HCT116 (cell line): ENCODE measurements around the gene CAPG. TPM values are rescaled to one million over a fixed set of nuclear protein-coding genes. Genes with fewer than 3 reads are reported as not detected.

Experiments used
- ATAC-seq: fragments of 200-7000 bp; cut with Tn5 transposase; 2 replicates; pipeline ENCODE4 v1.9.1; 2020; ENCODE audit warnings: mild to moderate bottlenecking, moderate library complexity
- BruUV-seq: library from RNA; stranded (reverse); fragments of 400-500 nt; replicated peaks from 2 replicates; lab custom pipeline; 2021; lab: Mats Ljungman, UMichigan
- CTCF ChIA-PET: fragments of 300-600 bp; sonication (Branson Sonifier 250); formaldehyde crosslinking; loops from one replicate; lab custom pipeline; 2021; ENCODE audit warnings: antibody characterized with exemption; lab: Charles Lee
- POLR2A ChIA-PET: fragments of 300-600, 350-600 bp; sonication (Branson Sonifier 250); formaldehyde crosslinking; loops from one replicate; lab custom pipeline; 2021; ENCODE audit warnings: antibody characterized with exemption; lab: Charles Lee
- RAD21 ChIA-PET, 2 experiments: fragments of 300-600 bp; sonication (Branson Sonifier 250); formaldehyde crosslinking; loops; one replicate each; lab custom pipeline; 2023; ENCODE audit warnings: low total read pairs in 2 of 2; ENCODE audit not compliant: uncharacterized antibody in 2 of 2, unreplicated experiment in 2 of 2, low non-redundant PET in 1 of 2; lab: Charles Lee
- DNase-seq: peaks from one replicate; pipeline ENCODE4 v3.0.0-alpha.2; 2010; ENCODE audit warnings: low read depth, low spot score
- H2AFZ ChIP-seq: fragments of 200-600 bp; shearing (Covaris generic), sonication (generic); 2 replicates; pipeline ENCODE4 v1.6.1; 2017; ENCODE audit warnings: low read depth, mixed run types, mixed read lengths, antibody characterized with exemption, low read length; ENCODE audit not compliant: poor library complexity, severe bottlenecking
- H3K27ac ChIP-seq: 2 replicates; pipeline ENCODE4 v1.5.1; 2012; ENCODE audit warnings: low read depth, low read length
- H3K27me3 ChIP-seq: fragments of 200-600 bp; sonication (generic); 2 replicates; pipeline ENCODE4 v1.6.1; 2016; ENCODE audit warnings: mixed run types, low read length, mixed read lengths; ENCODE audit not compliant: insufficient read depth
- H3K36me3 ChIP-seq, 2 experiments: fragments of 200-500 bp in 1 of 2; fragments of 200-600 bp in 1 of 2; sonication (Bioruptor generic) in 1 of 2; sonication (generic) in 1 of 2; 2 replicates each; pipeline versions ENCODE4 v1.5.1 to v1.6.1; 2014 to 2016; ENCODE audit warnings: low read length in 2 of 2, inconsistent platforms in 1 of 2, mixed read lengths in 1 of 2, mixed run types in 1 of 2; ENCODE audit not compliant: insufficient read depth in 2 of 2, control insufficient read depth in 1 of 2
- H3K4me1 ChIP-seq, 2 experiments: fragments of 200-600 bp in 1 of 2; sonication (generic) in 1 of 2; 2 replicates each; pipeline versions ENCODE4 v1.5.1 to v1.6.1; 2012 to 2017; ENCODE audit warnings: low read length in 2 of 2, inconsistent platforms in 1 of 2, mild to moderate bottlenecking in 1 of 2, mixed read lengths in 1 of 2, mixed run types in 1 of 2, moderate library complexity in 1 of 2; ENCODE audit not compliant: insufficient read depth in 2 of 2, control insufficient read depth in 1 of 2
- H3K4me2 ChIP-seq: fragments of 200-600 bp; sonication (generic); 2 replicates; pipeline ENCODE4 v1.6.1; 2017; ENCODE audit warnings: mixed run types, low read length, mixed read lengths
- H3K4me3 ChIP-seq, 2 experiments: fragments of 200-600 bp in 1 of 2; sonication (generic) in 1 of 2; replicated peaks in 1 of 2; 2 replicates each; pipeline ENCODE4 v1.5.1; 2011 to 2016; ENCODE audit warnings: low read length in 2 of 2, control low read depth in 1 of 2, low read depth in 1 of 2, mild to moderate bottlenecking in 1 of 2, mixed read lengths in 1 of 2, mixed run types in 1 of 2
- H3K79me2 ChIP-seq: fragments of 200-600 bp; sonication (generic); 2 replicates; pipeline ENCODE4 v1.6.1; 2017; ENCODE audit warnings: mild to moderate bottlenecking, mixed run types, low read length, moderate library complexity, mixed read lengths; ENCODE audit not compliant: insufficient read depth
- H3K9ac ChIP-seq: fragments of 200-600 bp; sonication (generic); 2 replicates; pipeline ENCODE4 v1.6.1; 2016; ENCODE audit warnings: low read length, mixed read lengths
- H3K9me2 ChIP-seq: fragments of 200-600 bp; sonication (generic), shearing (Covaris generic); 2 replicates; pipeline ENCODE4 v1.6.1; 2017; ENCODE audit warnings: mixed run types, mild to moderate bottlenecking, moderate library complexity; ENCODE audit not compliant: insufficient read depth
- H3K9me3 ChIP-seq, 2 experiments: fragments of 200-500 bp in 1 of 2; fragments of 200-600 bp in 1 of 2; sonication (Bioruptor generic) in 1 of 2; sonication (generic) in 1 of 2; 2 replicates each; pipeline ENCODE4 v1.6.1; 2014 to 2017; ENCODE audit warnings: low read length in 2 of 2, mixed read lengths in 2 of 2, inconsistent platforms in 1 of 2, low read depth in 1 of 2, mild to moderate bottlenecking in 1 of 2, mixed run types in 1 of 2, moderate library complexity in 1 of 2; ENCODE audit not compliant: control insufficient read depth in 1 of 2, insufficient read depth in 1 of 2
- H4K20me1 ChIP-seq: fragments of 200-600 bp; sonication (generic), shearing (Covaris generic); 2 replicates; pipeline ENCODE4 v1.6.1; 2017; ENCODE audit warnings: mixed run types, mild to moderate bottlenecking, moderate library complexity; ENCODE audit not compliant: insufficient read depth
- CBX3 ChIP-seq: IDR thresholded peaks from 2 replicates; pipeline ENCODE4 v1.6.1; 2012; ENCODE audit warnings: low read depth
- CEBPB ChIP-seq: IDR thresholded peaks from 2 replicates; pipeline ENCODE4 v1.6.1; 2012; ENCODE audit warnings: low read depth
- EGR1 ChIP-seq: IDR thresholded peaks from 2 replicates; pipeline ENCODE4 v1.6.1; 2012; ENCODE audit warnings: low read depth
- EZH2 ChIP-seq: fragments of 200-600 bp; sonication (generic); IDR thresholded peaks from 2 replicates; pipeline ENCODE4 v1.6.1; 2017; ENCODE audit warnings: antibody characterized with exemption, mixed run types
- EZH2phosphoT487 ChIP-seq: fragments of 200-600 bp; IDR thresholded peaks from 2 replicates; pipeline ENCODE4 v1.6.1; 2018; ENCODE audit warnings: antibody characterized with exemption, borderline replicate concordance
- JUND ChIP-seq: IDR thresholded peaks from 2 replicates; pipeline ENCODE4 v1.6.1; 2012
- POLR2A ChIP-seq: IDR thresholded peaks from 2 replicates; pipeline ENCODE4 v1.7.0; 2011; ENCODE audit warnings: borderline replicate concordance; ENCODE audit not compliant: insufficient read depth, insufficient read length; ENCODE audit errors: extremely low read depth
- POLR2AphosphoS5 ChIP-seq: IDR thresholded peaks from 2 replicates; pipeline ENCODE4 v1.6.1; 2011; ENCODE audit warnings: mild to moderate bottlenecking, low read depth, low read length, moderate library complexity
- RAD21 ChIP-seq: IDR thresholded peaks from 2 replicates; pipeline ENCODE4 v1.6.1; 2012; ENCODE audit warnings: low read depth, mild to moderate bottlenecking
- SP1 ChIP-seq: IDR thresholded peaks from 2 replicates; pipeline ENCODE4 v1.6.1; 2012; ENCODE audit warnings: low read depth
- SRF ChIP-seq: IDR thresholded peaks from 2 replicates; pipeline ENCODE4 v1.6.1; 2012; ENCODE audit warnings: low read depth
- TCF7L2 ChIP-seq: IDR thresholded peaks from 2 replicates; pipeline ENCODE4 v1.7.0; 2011; ENCODE audit warnings: borderline replicate concordance, inconsistent platforms; ENCODE audit not compliant: insufficient read depth, insufficient read length; ENCODE audit errors: extremely low read depth
- YY1 ChIP-seq: IDR thresholded peaks from 2 replicates; pipeline ENCODE4 v1.6.1; 2011; ENCODE audit warnings: low read length, low read depth, moderate library complexity, mild to moderate bottlenecking; ENCODE audit not compliant: insufficient replicate concordance; ENCODE audit errors: extremely low read depth
- ZNF274 ChIP-seq: fragments of 200-500 bp; sonication (Bioruptor generic); IDR thresholded peaks from 2 replicates; pipeline ENCODE4 v1.6.1; 2014; ENCODE audit warnings: mild to moderate bottlenecking, low read depth, low read length, inconsistent platforms
- intact Hi-C: fragments of 100-400 bp; cut with micrococcal nuclease; formaldehyde crosslinking; loops from 2 replicates; pipeline ENCODE4 v1.10.0; 2022
- total RNA-seq: library from RNA; stranded (reverse); gene quantifications from one replicate; pipeline ENCODE4 v1.2.1, GENCODE V29; 2021; ENCODE audit not compliant: unreplicated experiment
- TF ChIP-seq, protein P1 (sequence below): IDR thresholded peaks from 2 replicates; pipeline ENCODE4 v1.6.1; 2012
- TF ChIP-seq, protein P2 (sequence below), 3 experiments: fragments of 200-600 bp in 1 of 3; sonication (generic) in 1 of 3; IDR thresholded peaks in 2 of 3; conservative IDR thresholded peaks in 1 of 3; 2 replicates each; pipeline ENCODE4 v1.5.1; 2012 to 2017; ENCODE audit warnings: low read depth in 2 of 3, low read length in 2 of 3, antibody characterized with exemption in 1 of 3, borderline replicate concordance in 1 of 3, control low read depth in 1 of 3, mild to moderate bottlenecking in 1 of 3, mixed read lengths in 1 of 3, mixed run types in 1 of 3, moderate library complexity in 1 of 3; ENCODE audit not compliant: insufficient read depth in 1 of 3
- TF ChIP-seq, protein P3 (sequence below): IDR thresholded peaks from 2 replicates; pipeline ENCODE4 v1.6.1; 2012

CAPG gene
- total RNA-seq, 1 experiment from 2014 or later, result 223 TPM

DNA sequence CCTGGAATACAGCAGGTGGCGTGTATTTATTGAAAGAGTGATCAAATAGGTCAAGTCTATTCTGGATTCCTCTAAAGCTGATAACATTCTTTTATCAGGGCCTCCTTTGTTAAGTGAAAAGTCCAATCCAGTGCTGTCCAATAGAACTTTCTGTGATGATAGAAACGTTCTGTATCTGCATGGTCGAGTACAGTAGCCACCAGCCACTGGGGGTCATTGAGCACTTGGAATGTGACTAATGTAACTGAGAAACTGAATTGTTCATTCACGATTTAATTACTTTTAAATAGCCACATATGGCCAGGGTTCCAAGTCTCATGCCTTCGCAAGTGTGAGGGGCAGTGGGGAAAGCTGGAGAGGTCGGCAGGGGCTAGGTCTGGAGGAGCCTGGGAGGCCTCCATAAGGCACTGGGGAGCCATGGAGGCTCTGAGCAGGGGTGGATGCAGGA lies 28.9 kb upstream of the CAPG start:
- BruUV-seq, result no TSS peak
- Histone ChIP-seq H3K4me1 (peaks cover 8 to 16% of the 10 kb centered on the region in 2 experiments; a peak in 3 of 4 replicates), H3K4me2 (no peak overlapping the region), H3K36me3 (no peaks in the 10 kb centered on the region), H3K9me3 (no peaks in the 10 kb centered on the region), H3K9me2 (no peaks in the 10 kb centered on the region), H3K79me2 (no peaks in the 10 kb centered on the region), H3K9ac (no peak overlapping the region), H4K20me1 (no peaks in the 10 kb centered on the region), H2AFZ (no peak overlapping the region), H3K4me3 (no peak overlapping the region), H3K27ac (no peak overlapping the region), H3K27me3 (no peaks in the 10 kb centered on the region)
- ChIA-PET CTCF (interaction anchor here (1.4 kb wide), 1 partner anchor 19 kb away, joined by 3 read pairs; no protein-coding TSS in a partner anchor), POLR2A (interaction anchor here (4.1 kb wide), 1 partner anchor 100 kb away, joined by 11 read pairs; the partner anchor contains the start of gene MAT2A), RAD21 (no interaction called here)
- TF ChIP-seq EGR1 (no peak), ZNF274 (no peak), TCF7L2 (no peak), CEBPB (no peak), POLR2A (no peak), POLR2AphosphoS5 (no peak), CBX3 (no peak), RAD21 (no peak), JUND (no peak), EZH2 (no peak), YY1 (no peak), SP1 (no peak), SRF (no peak), EZH2phosphoT487 (no peak)
- TF ChIP-seq, protein P1, sequence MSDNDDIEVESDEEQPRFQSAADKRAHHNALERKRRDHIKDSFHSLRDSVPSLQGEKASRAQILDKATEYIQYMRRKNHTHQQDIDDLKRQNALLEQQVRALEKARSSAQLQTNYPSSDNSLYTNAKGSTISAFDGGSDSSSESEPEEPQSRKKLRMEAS, result no peak
- TF ChIP-seq, protein P2, sequence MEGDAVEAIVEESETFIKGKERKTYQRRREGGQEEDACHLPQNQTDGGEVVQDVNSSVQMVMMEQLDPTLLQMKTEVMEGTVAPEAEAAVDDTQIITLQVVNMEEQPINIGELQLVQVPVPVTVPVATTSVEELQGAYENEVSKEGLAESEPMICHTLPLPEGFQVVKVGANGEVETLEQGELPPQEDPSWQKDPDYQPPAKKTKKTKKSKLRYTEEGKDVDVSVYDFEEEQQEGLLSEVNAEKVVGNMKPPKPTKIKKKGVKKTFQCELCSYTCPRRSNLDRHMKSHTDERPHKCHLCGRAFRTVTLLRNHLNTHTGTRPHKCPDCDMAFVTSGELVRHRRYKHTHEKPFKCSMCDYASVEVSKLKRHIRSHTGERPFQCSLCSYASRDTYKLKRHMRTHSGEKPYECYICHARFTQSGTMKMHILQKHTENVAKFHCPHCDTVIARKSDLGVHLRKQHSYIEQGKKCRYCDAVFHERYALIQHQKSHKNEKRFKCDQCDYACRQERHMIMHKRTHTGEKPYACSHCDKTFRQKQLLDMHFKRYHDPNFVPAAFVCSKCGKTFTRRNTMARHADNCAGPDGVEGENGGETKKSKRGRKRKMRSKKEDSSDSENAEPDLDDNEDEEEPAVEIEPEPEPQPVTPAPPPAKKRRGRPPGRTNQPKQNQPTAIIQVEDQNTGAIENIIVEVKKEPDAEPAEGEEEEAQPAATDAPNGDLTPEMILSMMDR (IDR thresholded peaks at IDR 0.05 in 2 of 3, conservative IDR thresholded peaks at IDR 0.05 in 1 of 3; ENCODE audit: borderline replicate concordance in 1 of 3, insufficient read depth in 1 of 3, low read depth in 2 of 3, low read length in 2 of 3), result no peak
- TF ChIP-seq, protein P3, sequence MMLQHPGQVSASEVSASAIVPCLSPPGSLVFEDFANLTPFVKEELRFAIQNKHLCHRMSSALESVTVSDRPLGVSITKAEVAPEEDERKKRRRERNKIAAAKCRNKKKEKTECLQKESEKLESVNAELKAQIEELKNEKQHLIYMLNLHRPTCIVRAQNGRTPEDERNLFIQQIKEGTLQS, result no peak
- intact Hi-C loops, result no loop called here
- ATAC-seq (no peak), DNase-seq (no peak)
